Measurements from ENCODE around the gene KCNE2.

DNA sequence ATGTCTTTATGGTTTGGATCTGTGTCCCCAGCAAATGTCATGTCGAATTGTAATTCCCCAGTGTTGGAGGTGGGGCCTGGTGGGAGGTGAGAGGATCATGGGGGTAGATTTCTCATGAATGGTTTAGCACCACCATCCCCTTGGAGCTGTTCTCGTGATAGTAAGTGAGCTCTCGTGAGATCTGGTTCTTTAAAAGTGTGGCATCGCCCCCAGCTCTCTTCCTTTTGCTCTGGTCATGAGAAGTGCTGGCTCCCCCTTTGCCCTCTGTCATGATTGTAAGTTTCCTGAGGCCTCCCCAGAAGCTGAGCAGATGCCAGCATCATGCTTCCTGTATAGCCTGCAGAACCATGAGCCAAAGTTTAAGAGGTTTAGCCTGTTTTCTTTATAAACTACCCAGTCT is 11.2 kb upstream of the KCNE2 start:
- no peak for TF ChIP-seq EP300 (conservative IDR thresholded peaks at IDR 0.05; ENCODE audit: poor library complexity, severe bottlenecking)
- TF ChIP-seq, protein P1, sequence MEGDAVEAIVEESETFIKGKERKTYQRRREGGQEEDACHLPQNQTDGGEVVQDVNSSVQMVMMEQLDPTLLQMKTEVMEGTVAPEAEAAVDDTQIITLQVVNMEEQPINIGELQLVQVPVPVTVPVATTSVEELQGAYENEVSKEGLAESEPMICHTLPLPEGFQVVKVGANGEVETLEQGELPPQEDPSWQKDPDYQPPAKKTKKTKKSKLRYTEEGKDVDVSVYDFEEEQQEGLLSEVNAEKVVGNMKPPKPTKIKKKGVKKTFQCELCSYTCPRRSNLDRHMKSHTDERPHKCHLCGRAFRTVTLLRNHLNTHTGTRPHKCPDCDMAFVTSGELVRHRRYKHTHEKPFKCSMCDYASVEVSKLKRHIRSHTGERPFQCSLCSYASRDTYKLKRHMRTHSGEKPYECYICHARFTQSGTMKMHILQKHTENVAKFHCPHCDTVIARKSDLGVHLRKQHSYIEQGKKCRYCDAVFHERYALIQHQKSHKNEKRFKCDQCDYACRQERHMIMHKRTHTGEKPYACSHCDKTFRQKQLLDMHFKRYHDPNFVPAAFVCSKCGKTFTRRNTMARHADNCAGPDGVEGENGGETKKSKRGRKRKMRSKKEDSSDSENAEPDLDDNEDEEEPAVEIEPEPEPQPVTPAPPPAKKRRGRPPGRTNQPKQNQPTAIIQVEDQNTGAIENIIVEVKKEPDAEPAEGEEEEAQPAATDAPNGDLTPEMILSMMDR (IDR thresholded peaks at IDR 0.05; ENCODE audit: poor library complexity, severe bottlenecking): no peak
- no peak for TF ChIP-seq POLR2AphosphoS5 (IDR thresholded peaks at IDR 0.05)
- TF ChIP-seq TAF1 (IDR thresholded peaks at IDR 0.05; ENCODE audit: low read depth): no peak
- TF ChIP-seq MXI1 (conservative IDR thresholded peaks at IDR 0.05; ENCODE audit: poor library complexity, severe bottlenecking): no peak
- no peak for TF ChIP-seq RAD21 (conservative IDR thresholded peaks at IDR 0.05)
